HL-60/S4 (cell line): ENCODE data around the gene RAD18.

Experiments used
- in situ Hi-C: fragments of 300-500 bp; cut with MboI; formaldehyde crosslinking; loops from 2 replicates; pipeline ENCODE4 v1.14.3; 2022; ENCODE audit warnings: low sequenced_read_pairs

RAD18 gene

GRCh38 chr3:8963137-8963853 lies at the start of gene RAD18:
Gene RAD18, minus strand, starts transcription at chr3:8963472. Its CDS starts 87 bp downstream, at chr3:8963385.
- in situ Hi-C loops: no loop called here

- in situ Hi-C loops: no loop called here
These were observed 49.2 kb upstream of the RAD18 start for GRCh38 chr3:9012521-9012920.

- in situ Hi-C loops: no loop called here
These were observed 46.8 kb upstream of the RAD18 start for GRCh38 chr3:9009976-9010545.

GRCh38 chr3:9008550-9009255 lies 45.4 kb upstream of the RAD18 start:
- in situ Hi-C loops: no loop called here

- in situ Hi-C loops: no loop called here
These were observed 44.7 kb upstream of the RAD18 start for GRCh38 chr3:9007928-9008327.

- in situ Hi-C loops: no loop called here
These were observed 43.9 kb upstream of the RAD18 start for GRCh38 chr3:9007213-9007612.

GRCh38 chr3:9000041-9000440 lies 36.8 kb upstream of the RAD18 start:
- in situ Hi-C loops: no loop called here

GRCh38 chr3:8997151-8997550 lies 33.9 kb upstream of the RAD18 start:
- in situ Hi-C loops: no loop called here

GRCh38 chr3:8996681-8997121 lies 33.4 kb upstream of the RAD18 start:
- in situ Hi-C loops: no loop called here

- in situ Hi-C loops: no loop called here
These were observed 32.9 kb upstream of the RAD18 start for GRCh38 chr3:8996216-8996615.

- in situ Hi-C loops: no loop called here
These were observed 31.0 kb upstream of the RAD18 start for GRCh38 chr3:8994226-8994625.

GRCh38 chr3:8993331-8993730 lies 30.1 kb upstream of the RAD18 start:
- in situ Hi-C loops: no loop called here

- in situ Hi-C loops: no loop called here
These were observed 29.6 kb upstream of the RAD18 start for GRCh38 chr3:8992854-8993253.

- in situ Hi-C loops: no loop called here
These were observed 28.9 kb upstream of the RAD18 start for GRCh38 chr3:8992199-8992598.

GRCh38 chr3:8990266-8991215 lies 27.3 kb upstream of the RAD18 start:
- in situ Hi-C loops: no loop called here

- in situ Hi-C loops: no loop called here
These were observed 25.7 kb upstream of the RAD18 start for GRCh38 chr3:8988791-8989558.

GRCh38 chr3:8988384-8988655 lies 25.0 kb upstream of the RAD18 start:
- in situ Hi-C loops: no loop called here

- in situ Hi-C loops: no loop called here
These were observed 24.5 kb upstream of the RAD18 start for GRCh38 chr3:8987645-8988383.

- in situ Hi-C loops: no loop called here
These were observed 24.0 kb upstream of the RAD18 start for GRCh38 chr3:8987226-8987625.

GRCh38 chr3:8986741-8987140 lies 23.5 kb upstream of the RAD18 start:
- in situ Hi-C loops: no loop called here
